Measurements from ENCODE around the gene TMEM52.

DNA sequence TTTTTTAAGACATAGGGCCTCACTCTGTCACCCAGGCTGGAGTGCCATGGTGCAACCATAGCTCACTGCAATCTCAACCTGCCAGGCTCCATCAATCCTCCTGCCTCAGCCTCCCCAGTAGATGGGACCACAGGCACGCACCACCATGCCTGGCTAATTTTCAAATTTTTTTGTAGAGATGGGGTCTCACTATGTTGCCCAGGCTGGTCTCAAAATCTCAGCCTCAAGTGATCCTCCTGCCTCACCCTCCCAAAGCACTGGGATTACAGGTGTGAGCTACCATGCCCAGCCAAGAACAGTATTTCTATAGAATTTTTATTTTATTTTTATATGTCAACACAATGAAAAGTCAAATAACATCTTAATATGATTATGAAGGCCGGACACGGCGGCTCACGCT, 39.1 kb downstream of the TMEM52 start:
- no peak for TF ChIP-seq ZBTB8A (tag by site-specific recombination; IDR thresholded peaks at IDR 0.05)
- TF ChIP-seq, protein P1, sequence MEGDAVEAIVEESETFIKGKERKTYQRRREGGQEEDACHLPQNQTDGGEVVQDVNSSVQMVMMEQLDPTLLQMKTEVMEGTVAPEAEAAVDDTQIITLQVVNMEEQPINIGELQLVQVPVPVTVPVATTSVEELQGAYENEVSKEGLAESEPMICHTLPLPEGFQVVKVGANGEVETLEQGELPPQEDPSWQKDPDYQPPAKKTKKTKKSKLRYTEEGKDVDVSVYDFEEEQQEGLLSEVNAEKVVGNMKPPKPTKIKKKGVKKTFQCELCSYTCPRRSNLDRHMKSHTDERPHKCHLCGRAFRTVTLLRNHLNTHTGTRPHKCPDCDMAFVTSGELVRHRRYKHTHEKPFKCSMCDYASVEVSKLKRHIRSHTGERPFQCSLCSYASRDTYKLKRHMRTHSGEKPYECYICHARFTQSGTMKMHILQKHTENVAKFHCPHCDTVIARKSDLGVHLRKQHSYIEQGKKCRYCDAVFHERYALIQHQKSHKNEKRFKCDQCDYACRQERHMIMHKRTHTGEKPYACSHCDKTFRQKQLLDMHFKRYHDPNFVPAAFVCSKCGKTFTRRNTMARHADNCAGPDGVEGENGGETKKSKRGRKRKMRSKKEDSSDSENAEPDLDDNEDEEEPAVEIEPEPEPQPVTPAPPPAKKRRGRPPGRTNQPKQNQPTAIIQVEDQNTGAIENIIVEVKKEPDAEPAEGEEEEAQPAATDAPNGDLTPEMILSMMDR (tag by site-specific recombination; IDR thresholded peaks at IDR 0.05), result no peak
- no peak for TF ChIP-seq ZNF548 (tag by site-specific recombination; IDR thresholded peaks at IDR 0.05)
- TF ChIP-seq ZNF10 (tag by site-specific recombination; IDR thresholded peaks at IDR 0.05), result no peak
- TF ChIP-seq ZNF521 (tag by site-specific recombination; IDR thresholded peaks at IDR 0.05), result no peak
- no peak for TF ChIP-seq TCF7L2 (IDR thresholded peaks at IDR 0.05; ENCODE audit: borderline replicate concordance, low read depth, low read length)
- no peak for TF ChIP-seq ZNF248 (tag by site-specific recombination; IDR thresholded peaks at IDR 0.05)
- no peak for TF ChIP-seq ZNF624 (tag by site-specific recombination; IDR thresholded peaks at IDR 0.05)
- no peak for TF ChIP-seq ZNF341 (tag by site-specific recombination; IDR thresholded peaks at IDR 0.05; ENCODE audit: low read depth)
- no peak for TF ChIP-seq ZNF280D (tag by site-specific recombination; IDR thresholded peaks at IDR 0.05)
- no peak for TF ChIP-seq ZNF510 (tag by site-specific recombination; IDR thresholded peaks at IDR 0.05; ENCODE audit: insufficient replicate concordance)
- TF ChIP-seq, protein P2, sequence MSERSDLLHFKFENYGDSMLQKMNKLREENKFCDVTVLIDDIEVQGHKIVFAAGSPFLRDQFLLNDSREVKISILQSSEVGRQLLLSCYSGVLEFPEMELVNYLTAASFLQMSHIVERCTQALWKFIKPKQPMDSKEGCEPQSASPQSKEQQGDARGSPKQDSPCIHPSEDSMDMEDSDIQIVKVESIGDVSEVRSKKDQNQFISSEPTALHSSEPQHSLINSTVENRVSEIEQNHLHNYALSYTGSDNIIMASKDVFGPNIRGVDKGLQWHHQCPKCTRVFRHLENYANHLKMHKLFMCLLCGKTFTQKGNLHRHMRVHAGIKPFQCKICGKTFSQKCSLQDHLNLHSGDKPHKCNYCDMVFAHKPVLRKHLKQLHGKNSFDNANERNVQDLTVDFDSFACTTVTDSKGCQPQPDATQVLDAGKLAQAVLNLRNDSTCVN (tag by site-specific recombination; optimal IDR thresholded peaks at IDR 0.05), result no peak
- no peak for TF ChIP-seq BCL11A (tag by site-specific recombination; IDR thresholded peaks at IDR 0.05; ENCODE audit: low read depth)
